ENCODE measurements around the gene PAX2.

The PAX2 gene

DNA sequence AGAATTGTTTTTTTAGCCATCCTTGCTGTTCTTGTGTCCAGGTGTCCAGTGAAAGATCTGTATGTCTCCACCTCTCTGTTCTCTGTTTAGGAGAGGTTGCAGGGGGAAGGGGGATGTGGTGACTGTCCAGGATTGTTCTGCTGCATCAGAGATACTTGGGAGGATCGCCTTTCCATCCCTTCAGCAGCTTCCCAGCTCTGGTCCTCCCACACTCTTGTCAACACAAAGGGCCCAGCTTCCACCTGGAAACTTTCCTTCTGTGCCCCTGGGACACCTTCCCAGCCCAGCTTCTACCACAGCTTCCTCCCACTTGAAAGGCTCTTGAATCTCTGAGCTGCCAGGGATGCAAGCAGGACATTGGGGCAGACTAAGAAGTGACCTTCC lies 85.3 kb downstream of the PAX2 start:
- no peak for DNase-seq (ENCODE audit: low spot score)
- in situ Hi-C loops (cut with MboI; ENCODE audit: low sequenced_read_pairs, unreplicated experiment): no loop called here
- TF ChIP-seq CTCF (IDR thresholded peaks at IDR 0.05; ENCODE audit: borderline replicate concordance, control extremely low read depth, extremely low read depth, insufficient read depth, missing control alignments): no peak

DNA sequence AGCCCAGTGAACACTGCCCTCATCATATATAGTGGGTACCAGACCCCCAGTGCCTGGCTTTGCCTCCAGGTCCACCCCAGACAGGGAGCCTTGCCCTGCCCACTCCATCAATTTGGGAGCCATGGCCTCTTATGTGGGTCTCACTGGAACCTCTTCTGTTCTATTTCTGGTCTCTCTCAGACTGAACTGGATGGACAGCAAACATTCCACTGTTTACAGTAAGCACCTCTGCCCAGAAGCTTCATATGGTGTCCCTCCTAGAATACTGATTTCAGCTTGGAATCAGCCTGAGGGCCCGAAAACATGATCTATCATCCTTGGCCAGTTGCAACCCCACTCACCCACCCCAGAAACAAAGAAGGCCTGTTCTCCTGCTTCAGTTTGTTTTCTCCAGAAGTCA lies 86.4 kb downstream of the PAX2 start:
- in situ Hi-C loops (cut with MboI; ENCODE audit: low sequenced_read_pairs, unreplicated experiment): no loop called here
- TF ChIP-seq CTCF (IDR thresholded peaks at IDR 0.05; ENCODE audit: borderline replicate concordance, control extremely low read depth, extremely low read depth, insufficient read depth, missing control alignments): no peak
- DNase-seq (ENCODE audit: low spot score): no peak

DNA sequence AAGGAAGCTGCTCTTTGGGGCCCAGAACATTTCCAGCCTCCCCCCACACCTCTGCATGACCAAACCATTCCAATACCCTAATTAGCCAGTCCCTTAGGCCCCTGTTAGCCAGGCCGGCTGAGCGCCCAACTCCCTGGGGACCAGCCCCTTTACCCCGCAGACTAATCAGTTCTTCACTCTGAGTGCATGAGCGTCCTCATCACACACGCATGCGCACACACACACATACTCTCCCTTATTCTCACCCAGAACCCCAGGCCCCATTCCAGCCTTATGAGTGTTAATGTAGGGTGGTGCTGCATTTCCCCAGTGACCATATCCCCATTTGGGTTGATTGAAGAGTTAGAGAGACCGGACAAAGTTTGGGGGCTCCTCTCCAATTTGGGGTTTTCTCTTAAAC lies 90.4 kb downstream of the PAX2 start:
- no peak for TF ChIP-seq CTCF (IDR thresholded peaks at IDR 0.05; ENCODE audit: borderline replicate concordance, control extremely low read depth, extremely low read depth, insufficient read depth, missing control alignments)
- in situ Hi-C loops (cut with MboI; ENCODE audit: low sequenced_read_pairs, unreplicated experiment): no loop called here
- DNase-seq (ENCODE audit: low spot score): no peak

- no peak for TF ChIP-seq CTCF (IDR thresholded peaks at IDR 0.05; ENCODE audit: borderline replicate concordance, control extremely low read depth, extremely low read depth, insufficient read depth, missing control alignments)
- no peak for DNase-seq (ENCODE audit: low spot score)
- in situ Hi-C loops (cut with MboI; ENCODE audit: low sequenced_read_pairs, unreplicated experiment): no loop called here
Measured at GRCh38 chr10:100836891-100837290, 91.5 kb downstream of the PAX2 start.

GRCh38 chr10:100837300-100837699 lies 91.9 kb downstream of the PAX2 start:
- no peak for DNase-seq (ENCODE audit: low spot score)
- no peak for TF ChIP-seq CTCF (IDR thresholded peaks at IDR 0.05; ENCODE audit: borderline replicate concordance, control extremely low read depth, extremely low read depth, insufficient read depth, missing control alignments)
- in situ Hi-C loops (cut with MboI; ENCODE audit: low sequenced_read_pairs, unreplicated experiment): no loop called here

DNA sequence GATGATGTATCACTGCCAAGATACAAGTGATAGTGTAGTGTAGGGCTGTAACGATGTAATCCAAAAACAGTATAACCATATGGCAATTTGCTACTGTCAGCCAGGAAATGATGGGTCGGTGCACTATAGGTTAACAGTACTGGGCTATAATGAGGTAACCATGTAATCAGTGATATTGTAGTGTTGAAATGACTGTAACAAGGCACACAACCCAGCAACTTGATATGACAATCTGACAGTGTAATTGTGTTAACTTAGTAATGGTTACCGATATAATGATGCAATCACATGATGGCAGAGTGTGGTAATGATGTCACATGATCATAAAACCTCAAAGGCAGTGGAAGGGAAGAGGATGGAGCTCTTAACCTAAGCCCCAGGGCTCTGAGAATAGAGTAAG lies 93.6 kb downstream of the PAX2 start:
- in situ Hi-C loops (cut with MboI; ENCODE audit: low sequenced_read_pairs, unreplicated experiment): no loop called here
- DNase-seq (ENCODE audit: low spot score): no peak
- no peak for TF ChIP-seq CTCF (IDR thresholded peaks at IDR 0.05; ENCODE audit: borderline replicate concordance, control extremely low read depth, extremely low read depth, insufficient read depth, missing control alignments)

GRCh38 chr10:100841528-100841927 lies 96.1 kb downstream of the PAX2 start:
- in situ Hi-C loops (cut with MboI; ENCODE audit: low sequenced_read_pairs, unreplicated experiment): no loop called here
- DNase-seq (ENCODE audit: low spot score): no peak
- TF ChIP-seq CTCF (IDR thresholded peaks at IDR 0.05; ENCODE audit: borderline replicate concordance, control extremely low read depth, extremely low read depth, insufficient read depth, missing control alignments): no peak
